ENCODE data around the gene C7orf57. TPM values are rescaled to one million over a fixed set of nuclear protein-coding genes. Genes with fewer than 3 reads are reported as not detected.
A peak's percentile ranks its signal among the peaks of the same experiment; 100 is the strongest.
"Not testable (repeated sequence)": the region's sequence is repeated elsewhere in the genome, so short reads cannot be mapped to it uniquely, and the experiment has no call there.

Gene C7orf57
- 1 to 10 TPM; 1.4 to 4.4 (median 2.7) TPM for polyA plus RNA-seq (ENCODE audit: insufficient read depth in 1 of 5, insufficient read length in 5 of 5, low replicate concordance in 1 of 5)
- long read RNA-seq, donor 1 = 0 reads
- long read RNA-seq, donor 2 = 0 reads
- long read RNA-seq, donor 3 = 0 reads
- long read RNA-seq, donor 4 = 0 reads
- long read RNA-seq, donor 5 = 0 reads
- long read RNA-seq, donor 6 = 0 reads
- long read RNA-seq, donor 7 = 0 reads
- long read RNA-seq, donor 8 = 0 reads

DNA sequence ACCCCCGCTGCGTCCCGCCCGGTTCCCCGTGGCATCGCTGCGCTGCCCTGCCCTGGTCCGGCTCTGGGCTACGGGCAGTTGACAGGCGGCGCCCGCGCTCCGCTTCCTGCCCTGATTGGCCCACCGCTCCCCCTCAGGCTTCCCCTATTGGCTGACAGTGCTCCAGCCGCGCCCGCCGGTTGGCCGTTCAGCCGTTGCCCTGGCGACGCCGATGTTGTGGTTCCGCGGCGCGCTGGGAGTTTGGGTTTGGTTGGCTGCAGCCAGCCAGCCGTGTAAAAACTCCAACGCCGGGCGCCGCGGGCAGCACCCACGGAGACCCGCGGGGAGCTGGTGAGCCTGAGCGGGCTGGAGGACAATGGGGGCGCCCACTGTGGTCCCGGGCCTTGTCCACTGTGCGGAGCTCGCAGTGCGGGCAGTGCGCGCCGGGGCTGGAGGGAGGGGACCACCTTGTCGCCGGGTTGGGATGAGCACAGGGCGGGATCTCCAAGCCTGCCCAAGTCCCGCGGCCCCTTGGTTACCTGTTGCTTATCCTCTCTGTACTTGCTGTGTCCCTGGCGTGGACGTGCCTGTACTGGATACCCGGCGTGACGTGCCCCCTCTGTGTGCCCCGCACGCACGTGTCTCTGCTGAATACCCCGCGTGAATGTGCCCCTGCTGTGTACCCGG, at the start of gene C7orf57:
TSS of gene C7orf57 (plus strand) at position 243 of the 666 bp plus-strand sequence. CDS start 766 bp downstream, outside the sequence.
- DNase-seq = peak; percentile 79 to 85

DNA sequence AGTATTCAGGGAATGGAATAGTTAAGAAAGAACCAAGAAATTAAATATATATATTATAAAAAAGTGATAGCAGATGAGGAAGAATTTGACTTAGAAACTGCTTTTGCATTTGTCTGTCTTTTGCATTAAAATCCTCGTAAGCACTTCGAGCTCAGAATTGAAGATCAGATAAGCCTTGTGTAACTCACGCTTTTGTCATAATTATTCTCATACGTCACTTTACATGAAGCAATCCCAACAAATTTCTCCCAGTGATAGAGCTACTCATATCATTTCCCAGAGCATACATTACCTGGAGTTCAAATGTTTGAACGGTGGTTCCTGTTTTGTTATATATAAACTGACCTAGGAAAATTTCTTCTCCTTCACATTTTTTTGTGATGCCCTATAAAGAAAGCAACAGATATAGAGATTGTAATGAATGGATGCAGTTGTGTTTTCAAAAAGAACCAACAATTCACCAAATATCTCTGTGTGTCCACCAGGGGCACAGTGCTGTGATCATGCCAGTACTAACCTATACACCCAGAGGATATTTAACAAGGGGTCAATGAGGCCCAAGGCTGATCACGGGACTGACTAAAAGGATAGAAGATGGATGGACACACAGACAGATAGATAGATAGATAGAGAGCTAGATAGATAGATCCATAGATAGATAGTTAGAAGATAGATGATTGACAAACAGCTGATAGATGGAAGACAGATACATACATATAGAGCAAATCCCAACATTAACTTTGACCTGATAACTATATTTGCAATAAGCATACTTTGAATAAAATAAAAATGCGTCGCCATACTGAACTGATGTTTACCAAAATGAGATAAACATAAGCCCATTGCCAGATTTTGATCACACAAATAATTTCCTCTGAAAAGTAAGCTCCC, 46.6 kb upstream of the C7orf57 start:
- no peak for DNase-seq

- DNase-seq = not testable (repeated sequence)
Observed at GRCh38 chr7:47989607-47990400, 45.5 kb upstream of the C7orf57 start.

DNA sequence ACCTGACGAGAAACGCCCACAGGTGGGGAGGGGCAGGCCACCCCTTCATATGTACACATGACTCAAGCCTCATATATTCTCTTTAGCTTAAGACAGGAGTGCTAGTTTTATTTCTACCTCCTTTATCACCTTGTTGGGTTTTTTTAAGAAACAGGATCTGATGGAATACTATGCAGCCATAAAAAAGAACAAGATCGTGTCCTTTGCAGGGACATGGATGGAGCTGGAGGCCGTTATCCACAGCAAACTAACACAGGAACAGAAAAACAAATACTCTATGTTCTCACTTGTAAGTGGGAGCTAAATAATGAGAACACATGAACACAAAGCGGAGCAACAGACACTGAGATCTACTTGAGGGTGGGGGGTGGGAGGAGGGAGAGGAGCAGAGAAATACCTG, 44.8 kb upstream of the C7orf57 start:
- no peak for DNase-seq

DNA sequence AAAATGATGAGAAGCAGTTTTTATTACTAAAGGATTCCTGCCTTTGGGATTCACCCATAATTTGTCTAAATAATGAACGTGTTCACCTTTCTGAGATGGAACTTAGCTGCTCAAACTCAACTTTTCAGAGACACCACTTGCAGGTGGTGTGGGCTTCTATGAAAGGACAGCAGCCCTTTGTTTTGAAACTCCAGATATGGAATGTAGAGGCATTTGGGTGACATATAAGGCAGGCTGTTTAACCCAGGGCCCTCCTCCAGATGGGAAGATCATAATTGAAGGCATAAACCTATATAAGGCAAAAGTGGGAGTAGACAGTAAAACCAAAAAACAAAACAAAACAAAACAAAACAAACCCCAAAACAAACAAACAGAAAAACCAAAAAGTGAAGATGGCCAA, 44.1 kb upstream of the C7orf57 start:
- DNase-seq = no peak

GRCh38 chr7:47991741-47992311, 43.5 kb upstream of the C7orf57 start:
- peak; percentile 70 to 76 for DNase-seq

DNA sequence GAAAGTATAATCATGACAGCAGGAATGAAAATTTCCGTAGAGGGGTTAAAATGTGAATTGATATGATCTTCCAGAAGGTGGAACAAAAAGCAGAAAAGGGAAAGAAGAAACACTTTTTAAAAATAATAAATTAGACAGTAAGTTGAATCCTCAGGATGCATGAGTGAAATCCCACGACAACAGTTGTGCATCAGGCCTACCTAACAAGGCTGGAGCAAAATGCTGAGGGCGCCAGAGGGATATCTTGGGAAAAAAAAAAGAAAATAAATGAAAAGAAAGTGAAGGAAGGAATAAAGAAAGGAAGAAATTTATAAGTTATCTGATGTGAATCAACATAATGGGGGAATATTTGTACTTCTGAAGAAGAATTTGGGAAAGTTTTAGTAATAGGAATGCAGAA, 42.9 kb upstream of the C7orf57 start:
- DNase-seq = no peak

- no peak for DNase-seq
Observed at GRCh38 chr7:47999413-47999812, 35.9 kb upstream of the C7orf57 start.

- not testable (repeated sequence) for DNase-seq
Observed at GRCh38 chr7:48000164-48000563, 35.2 kb upstream of the C7orf57 start.

- no peak for DNase-seq
Observed at GRCh38 chr7:48004032-48004431, 31.3 kb upstream of the C7orf57 start.

DNA sequence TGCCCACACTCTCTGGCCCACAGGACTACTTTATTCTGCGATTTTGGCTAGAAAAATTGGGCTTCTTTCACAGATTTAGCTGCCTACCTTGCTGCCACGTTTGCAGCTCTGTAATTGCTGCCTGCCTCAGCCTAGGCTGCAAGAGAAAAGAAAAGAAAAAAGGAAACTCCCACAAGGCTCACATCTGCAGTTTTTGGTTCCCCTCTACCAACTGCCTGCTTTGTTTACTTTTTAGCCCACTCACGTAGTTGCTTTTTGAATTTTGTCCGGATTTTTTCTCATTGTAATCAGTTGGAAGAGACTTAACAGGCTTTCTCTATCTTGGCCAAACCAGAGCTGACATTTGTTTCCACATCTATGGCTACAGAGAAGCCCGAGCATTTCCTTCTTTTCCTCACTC, 30.7 kb upstream of the C7orf57 start:
- DNase-seq = no peak

DNA sequence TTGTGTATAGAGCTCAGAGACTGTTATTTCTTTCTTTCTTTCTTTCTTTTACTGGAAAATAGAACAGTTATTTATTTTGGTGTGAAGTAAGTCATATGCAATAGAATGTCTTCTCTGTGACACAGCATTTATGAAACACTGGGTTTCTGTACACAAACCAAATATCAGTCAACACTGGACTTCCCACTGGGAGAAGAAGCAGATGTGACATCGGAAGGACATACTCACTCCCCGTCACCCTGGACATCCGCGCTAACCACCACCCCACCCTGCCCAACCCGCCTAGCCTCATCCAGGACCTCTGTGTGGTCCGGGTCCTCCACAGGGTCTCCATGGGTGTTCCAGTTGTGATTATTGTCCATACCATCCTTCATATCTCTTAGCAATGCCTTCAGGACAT, 28.5 kb upstream of the C7orf57 start:
- no peak for DNase-seq

GRCh38 chr7:48009257-48009656, 26.1 kb upstream of the C7orf57 start:
- DNase-seq = no peak

DNA sequence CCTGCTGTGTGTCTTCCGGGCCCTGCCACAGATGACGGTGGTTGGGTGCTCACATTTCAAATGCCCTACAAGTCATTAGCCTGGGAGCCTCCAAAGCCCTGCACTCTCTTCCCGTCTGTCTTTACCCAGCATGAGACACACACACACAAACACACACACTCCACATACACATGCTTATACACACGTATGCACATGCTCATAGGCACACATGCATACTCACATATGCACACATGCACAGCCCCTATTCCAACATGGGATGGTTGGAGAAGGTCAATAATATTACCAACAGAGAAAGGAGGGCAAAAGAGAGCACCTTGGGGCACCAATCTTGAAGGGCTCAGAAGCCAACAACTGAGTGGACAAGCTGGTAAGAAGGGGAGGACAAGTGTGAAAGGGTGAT, 25.4 kb upstream of the C7orf57 start:
- no peak for DNase-seq

GRCh38 chr7:48011323-48011722, 24.0 kb upstream of the C7orf57 start:
- DNase-seq = no peak

GRCh38 chr7:48011951-48012350, 23.4 kb upstream of the C7orf57 start:
- no peak for DNase-seq

GRCh38 chr7:48016641-48017040, 18.7 kb upstream of the C7orf57 start:
- DNase-seq = no peak

DNA sequence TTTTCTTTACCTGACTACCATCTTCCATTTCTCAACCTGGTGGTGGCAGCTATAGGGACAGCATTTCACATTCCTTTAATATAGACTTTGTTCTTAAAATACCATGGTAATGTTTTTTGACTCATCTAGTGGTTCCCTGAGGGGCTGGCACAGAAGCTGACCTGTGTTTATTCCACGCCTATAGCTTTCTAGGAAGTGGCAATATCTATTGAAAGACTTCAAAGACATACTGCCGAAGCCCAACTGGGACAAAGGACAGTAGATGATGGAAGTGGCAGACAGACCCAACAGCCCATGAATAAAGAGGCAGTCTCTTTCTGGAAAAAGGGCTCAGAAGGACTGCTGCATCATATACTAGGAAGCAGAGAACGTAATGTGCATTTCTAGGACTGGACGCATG, 17.7 kb upstream of the C7orf57 start:
- DNase-seq = no peak

- DNase-seq = no peak
Observed at GRCh38 chr7:48025624-48026023, 9.7 kb upstream of the C7orf57 start.

DNA sequence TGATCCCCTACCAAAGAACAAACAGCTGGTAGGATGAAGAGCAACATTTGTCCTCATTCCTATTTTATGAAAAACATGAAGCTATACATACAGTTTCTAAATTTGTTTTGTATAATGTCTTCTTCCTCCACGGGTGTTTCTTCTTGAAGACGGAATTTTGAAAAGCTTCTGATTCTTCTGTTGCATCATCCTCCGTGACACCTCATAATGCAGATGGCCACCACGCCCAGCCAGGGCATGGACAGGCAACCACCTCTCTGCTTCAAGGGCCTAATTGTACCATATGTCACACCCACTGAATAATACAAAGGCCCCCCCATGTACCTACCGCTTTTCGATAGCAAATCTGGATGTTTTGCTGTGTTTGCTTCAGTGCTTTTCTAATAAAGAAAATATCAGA, 6.4 kb upstream of the C7orf57 start, which contains the start of gene SUN3:
TSS of gene SUN3 (minus strand) at position 170 of the 400 bp plus-strand sequence. CDS start at position 1, 169 bp downstream.
- no peak for DNase-seq

GRCh38 chr7:48031111-48031510, 4.2 kb upstream of the C7orf57 start:
- DNase-seq = no peak

All from right lung (tissue), 10 donors.